ENCODE results near the gene EMC8.

EMC8 gene

DNA sequence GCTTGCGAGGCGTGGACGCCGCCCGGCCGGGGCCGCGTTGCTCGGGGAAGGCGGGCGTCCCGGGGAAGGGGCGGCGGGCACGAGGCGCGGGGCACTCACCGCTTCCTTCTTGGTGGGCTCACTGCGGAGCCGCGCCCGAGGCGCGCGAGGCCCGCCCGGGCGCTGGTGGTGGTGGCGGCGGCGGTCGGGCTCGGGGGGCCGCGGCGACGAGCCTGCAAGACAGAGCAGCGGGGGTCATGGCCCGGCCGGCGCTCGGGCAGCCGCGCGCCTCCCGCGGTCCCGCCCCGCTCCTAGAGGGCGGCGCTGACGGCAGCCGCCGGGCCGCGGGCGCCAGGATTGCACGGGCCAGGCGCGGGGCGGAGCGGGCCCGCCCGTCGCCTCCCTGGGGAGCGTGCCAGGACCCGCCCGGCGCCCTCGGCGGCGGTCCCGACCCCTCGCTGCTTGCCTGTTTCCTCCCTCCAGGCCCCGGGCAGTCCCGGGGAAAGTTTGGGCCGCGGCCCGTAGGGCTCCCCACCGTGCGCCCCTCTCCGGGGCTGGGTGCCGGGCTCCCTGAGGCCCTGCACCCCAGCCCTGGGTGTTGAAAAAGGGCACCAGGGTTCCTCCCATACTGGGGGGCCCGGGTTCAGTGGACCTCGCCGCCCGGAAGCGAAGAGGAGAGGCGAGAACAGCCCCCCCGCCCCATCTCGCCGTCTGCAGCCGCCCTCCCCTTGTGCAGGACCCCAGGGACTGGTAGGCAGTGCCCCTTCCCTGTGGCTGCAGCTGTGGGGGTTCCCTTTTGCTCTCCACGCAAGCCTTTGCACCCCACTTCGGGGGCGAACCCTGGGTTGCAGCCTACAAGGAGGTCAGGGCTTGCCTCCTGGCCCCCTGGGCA, 48.3 kb downstream of the EMC8 start, which contains the start of gene C16orf74 (continued):
- TF ChIP-seq, protein P1, sequence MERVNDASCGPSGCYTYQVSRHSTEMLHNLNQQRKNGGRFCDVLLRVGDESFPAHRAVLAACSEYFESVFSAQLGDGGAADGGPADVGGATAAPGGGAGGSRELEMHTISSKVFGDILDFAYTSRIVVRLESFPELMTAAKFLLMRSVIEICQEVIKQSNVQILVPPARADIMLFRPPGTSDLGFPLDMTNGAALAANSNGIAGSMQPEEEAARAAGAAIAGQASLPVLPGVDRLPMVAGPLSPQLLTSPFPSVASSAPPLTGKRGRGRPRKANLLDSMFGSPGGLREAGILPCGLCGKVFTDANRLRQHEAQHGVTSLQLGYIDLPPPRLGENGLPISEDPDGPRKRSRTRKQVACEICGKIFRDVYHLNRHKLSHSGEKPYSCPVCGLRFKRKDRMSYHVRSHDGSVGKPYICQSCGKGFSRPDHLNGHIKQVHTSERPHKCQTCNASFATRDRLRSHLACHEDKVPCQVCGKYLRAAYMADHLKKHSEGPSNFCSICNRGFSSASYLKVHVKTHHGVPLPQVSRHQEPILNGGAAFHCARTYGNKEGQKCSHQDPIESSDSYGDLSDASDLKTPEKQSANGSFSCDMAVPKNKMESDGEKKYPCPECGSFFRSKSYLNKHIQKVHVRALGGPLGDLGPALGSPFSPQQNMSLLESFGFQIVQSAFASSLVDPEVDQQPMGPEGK (tag by site-specific recombination; IDR thresholded peaks at IDR 0.05): peak; percentile 36; the same call in 1 of the 2 replicates
- TF ChIP-seq ZNF626 (tag by site-specific recombination; IDR thresholded peaks at IDR 0.05): no peak
- TF ChIP-seq GLIS1 (tag by site-specific recombination; IDR thresholded peaks at IDR 0.05): peak; percentile 39
- TF ChIP-seq, protein P2, sequence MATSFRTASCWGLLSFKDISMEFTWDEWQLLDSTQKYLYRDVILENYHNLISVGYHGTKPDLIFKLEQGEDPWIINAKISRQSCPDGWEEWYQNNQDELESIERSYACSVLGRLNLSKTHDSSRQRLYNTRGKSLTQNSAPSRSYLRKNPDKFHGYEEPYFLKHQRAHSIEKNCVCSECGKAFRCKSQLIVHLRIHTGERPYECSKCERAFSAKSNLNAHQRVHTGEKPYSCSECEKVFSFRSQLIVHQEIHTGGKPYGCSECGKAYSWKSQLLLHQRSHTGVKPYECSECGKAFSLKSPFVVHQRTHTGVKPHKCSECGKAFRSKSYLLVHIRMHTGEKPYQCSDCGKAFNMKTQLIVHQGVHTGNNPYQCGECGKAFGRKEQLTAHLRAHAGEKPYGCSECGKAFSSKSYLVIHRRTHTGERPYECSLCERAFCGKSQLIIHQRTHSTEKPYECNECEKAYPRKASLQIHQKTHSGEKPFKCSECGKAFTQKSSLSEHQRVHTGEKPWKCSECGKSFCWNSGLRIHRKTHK (tag by site-specific recombination; IDR thresholded peaks at IDR 0.05): no peak
- no peak for TF ChIP-seq ZNF548 (tag by site-specific recombination; IDR thresholded peaks at IDR 0.05)
- no peak for TF ChIP-seq RBAK (tag by site-specific recombination; IDR thresholded peaks at IDR 0.05)
- peak; percentile 18; the same call in 1 of the 2 replicates for TF ChIP-seq ZNF561 (tag by site-specific recombination; IDR thresholded peaks at IDR 0.05; ENCODE audit: borderline replicate concordance)
- no peak for TF ChIP-seq ZNF660 (tag by site-specific recombination; IDR thresholded peaks at IDR 0.05)
- TF ChIP-seq ZNF132 (tag by site-specific recombination; IDR thresholded peaks at IDR 0.05; ENCODE audit: borderline replicate concordance): no peak
- no peak for TF ChIP-seq ZNF138 (tag by site-specific recombination; IDR thresholded peaks at IDR 0.05; ENCODE audit: borderline replicate concordance)
- TF ChIP-seq ZNF544 (tag by site-specific recombination; IDR thresholded peaks at IDR 0.05): no peak
- TF ChIP-seq ZNF350 (tag by site-specific recombination; IDR thresholded peaks at IDR 0.05): no peak
- TF ChIP-seq REPIN1 (tag by site-specific recombination; IDR thresholded peaks at IDR 0.05; ENCODE audit: low read depth): no peak
- no peak for TF ChIP-seq ZNF416 (tag by site-specific recombination; IDR thresholded peaks at IDR 0.05)
- TF ChIP-seq, protein P3, sequence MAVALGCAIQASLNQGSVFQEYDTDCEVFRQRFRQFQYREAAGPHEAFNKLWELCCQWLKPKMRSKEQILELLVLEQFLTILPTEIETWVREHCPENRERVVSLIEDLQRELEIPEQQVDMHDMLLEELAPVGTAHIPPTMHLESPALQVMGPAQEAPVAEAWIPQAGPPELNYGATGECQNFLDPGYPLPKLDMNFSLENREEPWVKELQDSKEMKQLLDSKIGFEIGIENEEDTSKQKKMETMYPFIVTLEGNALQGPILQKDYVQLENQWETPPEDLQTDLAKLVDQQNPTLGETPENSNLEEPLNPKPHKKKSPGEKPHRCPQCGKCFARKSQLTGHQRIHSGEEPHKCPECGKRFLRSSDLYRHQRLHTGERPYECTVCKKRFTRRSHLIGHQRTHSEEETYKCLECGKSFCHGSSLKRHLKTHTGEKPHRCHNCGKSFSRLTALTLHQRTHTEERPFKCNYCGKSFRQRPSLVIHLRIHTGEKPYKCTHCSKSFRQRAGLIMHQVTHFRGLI (tag by site-specific recombination; IDR thresholded peaks at IDR 0.05): no peak
- TF ChIP-seq ZSCAN30 (tag by site-specific recombination; IDR thresholded peaks at IDR 0.05): no peak
- no peak for TF ChIP-seq KLF10 (tag by site-specific recombination; IDR thresholded peaks at IDR 0.05)
- TF ChIP-seq ZNF335 (tag by site-specific recombination; conservative IDR thresholded peaks at IDR 0.05): peak; percentile 54
- TF ChIP-seq, protein P4, sequence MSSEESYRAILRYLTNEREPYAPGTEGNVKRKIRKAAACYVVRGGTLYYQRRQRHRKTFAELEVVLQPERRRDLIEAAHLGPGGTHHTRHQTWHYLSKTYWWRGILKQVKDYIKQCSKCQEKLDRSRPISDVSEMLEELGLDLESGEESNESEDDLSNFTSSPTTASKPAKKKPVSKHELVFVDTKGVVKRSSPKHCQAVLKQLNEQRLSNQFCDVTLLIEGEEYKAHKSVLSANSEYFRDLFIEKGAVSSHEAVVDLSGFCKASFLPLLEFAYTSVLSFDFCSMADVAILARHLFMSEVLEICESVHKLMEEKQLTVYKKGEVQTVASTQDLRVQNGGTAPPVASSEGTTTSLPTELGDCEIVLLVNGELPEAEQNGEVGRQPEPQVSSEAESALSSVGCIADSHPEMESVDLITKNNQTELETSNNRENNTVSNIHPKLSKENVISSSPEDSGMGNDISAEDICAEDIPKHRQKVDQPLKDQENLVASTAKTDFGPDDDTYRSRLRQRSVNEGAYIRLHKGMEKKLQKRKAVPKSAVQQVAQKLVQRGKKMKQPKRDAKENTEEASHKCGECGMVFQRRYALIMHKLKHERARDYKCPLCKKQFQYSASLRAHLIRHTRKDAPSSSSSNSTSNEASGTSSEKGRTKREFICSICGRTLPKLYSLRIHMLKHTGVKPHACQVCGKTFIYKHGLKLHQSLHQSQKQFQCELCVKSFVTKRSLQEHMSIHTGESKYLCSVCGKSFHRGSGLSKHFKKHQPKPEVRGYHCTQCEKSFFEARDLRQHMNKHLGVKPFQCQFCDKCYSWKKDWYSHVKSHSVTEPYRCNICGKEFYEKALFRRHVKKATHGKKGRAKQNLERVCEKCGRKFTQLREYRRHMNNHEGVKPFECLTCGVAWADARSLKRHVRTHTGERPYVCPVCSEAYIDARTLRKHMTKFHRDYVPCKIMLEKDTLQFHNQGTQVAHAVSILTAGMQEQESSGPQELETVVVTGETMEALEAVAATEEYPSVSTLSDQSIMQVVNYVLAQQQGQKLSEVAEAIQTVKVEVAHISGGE (tag by site-specific recombination; conservative IDR thresholded peaks at IDR 0.05; ENCODE audit: low read depth): no peak
- no peak for TF ChIP-seq ZNF2 (tag by site-specific recombination; IDR thresholded peaks at IDR 0.05)
- TF ChIP-seq ZSCAN23 (tag by site-specific recombination; IDR thresholded peaks at IDR 0.05): no peak
- no peak for TF ChIP-seq SP3 (tag by site-specific recombination; IDR thresholded peaks at IDR 0.05)
- TF ChIP-seq, protein P5, sequence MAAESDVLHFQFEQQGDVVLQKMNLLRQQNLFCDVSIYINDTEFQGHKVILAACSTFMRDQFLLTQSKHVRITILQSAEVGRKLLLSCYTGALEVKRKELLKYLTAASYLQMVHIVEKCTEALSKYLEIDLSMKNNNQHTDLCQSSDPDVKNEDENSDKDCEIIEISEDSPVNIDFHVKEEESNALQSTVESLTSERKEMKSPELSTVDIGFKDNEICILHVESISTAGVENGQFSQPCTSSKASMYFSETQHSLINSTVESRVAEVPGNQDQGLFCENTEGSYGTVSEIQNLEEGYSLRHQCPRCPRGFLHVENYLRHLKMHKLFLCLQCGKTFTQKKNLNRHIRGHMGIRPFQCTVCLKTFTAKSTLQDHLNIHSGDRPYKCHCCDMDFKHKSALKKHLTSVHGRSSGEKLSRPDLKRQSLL (tag by site-specific recombination; IDR thresholded peaks at IDR 0.05): no peak
- TF ChIP-seq FEZF1 (tag by site-specific recombination; IDR thresholded peaks at IDR 0.05): no peak
- TF ChIP-seq, protein P6, sequence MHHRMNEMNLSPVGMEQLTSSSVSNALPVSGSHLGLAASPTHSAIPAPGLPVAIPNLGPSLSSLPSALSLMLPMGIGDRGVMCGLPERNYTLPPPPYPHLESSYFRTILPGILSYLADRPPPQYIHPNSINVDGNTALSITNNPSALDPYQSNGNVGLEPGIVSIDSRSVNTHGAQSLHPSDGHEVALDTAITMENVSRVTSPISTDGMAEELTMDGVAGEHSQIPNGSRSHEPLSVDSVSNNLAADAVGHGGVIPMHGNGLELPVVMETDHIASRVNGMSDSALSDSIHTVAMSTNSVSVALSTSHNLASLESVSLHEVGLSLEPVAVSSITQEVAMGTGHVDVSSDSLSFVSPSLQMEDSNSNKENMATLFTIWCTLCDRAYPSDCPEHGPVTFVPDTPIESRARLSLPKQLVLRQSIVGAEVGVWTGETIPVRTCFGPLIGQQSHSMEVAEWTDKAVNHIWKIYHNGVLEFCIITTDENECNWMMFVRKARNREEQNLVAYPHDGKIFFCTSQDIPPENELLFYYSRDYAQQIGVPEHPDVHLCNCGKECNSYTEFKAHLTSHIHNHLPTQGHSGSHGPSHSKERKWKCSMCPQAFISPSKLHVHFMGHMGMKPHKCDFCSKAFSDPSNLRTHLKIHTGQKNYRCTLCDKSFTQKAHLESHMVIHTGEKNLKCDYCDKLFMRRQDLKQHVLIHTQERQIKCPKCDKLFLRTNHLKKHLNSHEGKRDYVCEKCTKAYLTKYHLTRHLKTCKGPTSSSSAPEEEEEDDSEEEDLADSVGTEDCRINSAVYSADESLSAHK (tag by site-specific recombination; IDR thresholded peaks at IDR 0.05): no peak
- no peak for TF ChIP-seq ZNF169 (tag by site-specific recombination; IDR thresholded peaks at IDR 0.05)

All from HEK293 (cell line).